Uterus (tissue), 4 donors: Measurements from ENCODE around the gene EPHA2. TPM values are rescaled to one million over a fixed set of nuclear protein-coding genes. Genes with fewer than 3 reads are reported as not detected.

Experiments
- DNase-seq, 2 donors: peaks; one replicate each; pipeline ENCODE4 v3.0.0-alpha.2; 2019 to 2020
- H3K27ac ChIP-seq, 2 donors: fragments of 200-600 bp; sonication (generic); 1 replicate in 1 of 2; 2 replicates in 1 of 2; pipeline ENCODE4 v1.5.1; 2016 to 2018
- H3K27me3 ChIP-seq, 2 donors: fragments of 200-600 bp; sonication (generic); one replicate each; pipeline ENCODE4 v1.5.1; 2018 to 2019; ENCODE audit warnings: control low read depth in 1 of 2
- H3K36me3 ChIP-seq, 2 donors: fragments of 200-600 bp; sonication (generic); one replicate each; pipeline ENCODE4 v1.5.1; 2019; ENCODE audit warnings: control low read depth in 1 of 2
- H3K4me1 ChIP-seq, 2 donors: fragments of 200-600 bp; sonication (generic); one replicate each; pipeline ENCODE4 v1.5.1; 2018 to 2019; ENCODE audit warnings: control low read depth in 1 of 2
- H3K4me3 ChIP-seq, 2 donors: fragments of 200-600 bp; sonication (generic); 1 replicate in 1 of 2; 2 replicates in 1 of 2; pipeline ENCODE4 v1.5.1; 2018 to 2019; ENCODE audit warnings: mild to moderate bottlenecking in 1 of 2
- H3K9me3 ChIP-seq, 2 donors: fragments of 200-600 bp; sonication (generic); one replicate each; pipeline ENCODE4 v1.5.1; 2019; ENCODE audit warnings: control low read depth in 1 of 2
- CTCF ChIP-seq, 4 experiments: fragments of 200-600 bp in 2 of 4; fragments of 450-650 bp in 2 of 4; sonication (generic) in 2 of 4; IDR thresholded peaks; one replicate each; pipeline ENCODE4 v1.5.1; 2016 to 2019; ENCODE audit warnings: antibody characterized with exemption in 4 of 4, mild to moderate bottlenecking in 2 of 4, moderate library complexity in 1 of 4
- POLR2A ChIP-seq, 2 donors: fragments of 450-650 bp; IDR thresholded peaks; one replicate each; pipeline ENCODE4 v1.6.1; 2016; ENCODE audit warnings: antibody characterized with exemption in 2 of 2, mild to moderate bottlenecking in 1 of 2, moderate library complexity in 1 of 2
- intact Hi-C: fragments of 100-400 bp; cut with DNase I; formaldehyde crosslinking; loops from one replicate; pipeline ENCODE4 v1.15.1; 2023; ENCODE audit warnings: low total_unique reads
- total RNA-seq, 4 donors: library from RNA; depleted of rRNA in 3 of 4; stranded (reverse); fragments of >200 nt in 3 of 4; gene quantifications; one replicate each; pipeline versions ENCODE4 v1.1.0 to v1.2.4, GENCODE V29; 2014 to 2023
- donor health status: DM: yes; HTN: yes; CAD: no.

Gene EPHA2
- total RNA-seq, 4 donors from 2014 or later: 2.4 to 32.9 (median 16.3) TPM

- Histone ChIP-seq H3K9me3 (no peaks in the 10 kb centered on the region), H3K36me3 (no peaks in the 10 kb centered on the region), H3K4me1 (peaks cover 6 to 17% of the 10 kb centered on the region in 2 donors), H3K27ac (no peak overlapping the region), H3K4me3 (no peak overlapping the region), H3K27me3 (no peaks in the 10 kb centered on the region)
- TF ChIP-seq POLR2A (IDR thresholded peaks at IDR 0.05) (no peak), CTCF (IDR thresholded peaks at IDR 0.05) (no peak)
- intact Hi-C loops: no loop called here
- DNase-seq: no peak
These were observed 20.4 kb downstream of the EPHA2 start for GRCh38 chr1:16135501-16135900.

- TF ChIP-seq CTCF (IDR thresholded peaks at IDR 0.05) (no peak), POLR2A (IDR thresholded peaks at IDR 0.05) (no peak)
- no peaks in the 10 kb centered on the region for H3K9me3 ChIP-seq
- H3K4me3 ChIP-seq: no peak overlapping the region
- H3K36me3 ChIP-seq: no peaks in the 10 kb centered on the region
- H3K27me3 ChIP-seq: no peaks in the 10 kb centered on the region
- H3K27ac ChIP-seq: no peak overlapping the region
- DNase-seq: no peak
- intact Hi-C loops: no loop called here
- peaks cover 6 to 11% of the 10 kb centered on the region in 2 donors for H3K4me1 ChIP-seq
These were observed 21.0 kb downstream of the EPHA2 start for GRCh38 chr1:16134906-16135305.

GRCh38 chr1:16134066-16134801, 21.6 kb downstream of the EPHA2 start:
- DNase-seq: no peak
- TF ChIP-seq CTCF (IDR thresholded peaks at IDR 0.05): no peak
- no peak for TF ChIP-seq POLR2A (IDR thresholded peaks at IDR 0.05)
- intact Hi-C loops: no loop called here
- H3K36me3 ChIP-seq: no peaks in the 10 kb centered on the region
- no peaks in the 10 kb centered on the region for H3K9me3 ChIP-seq
- no peak overlapping the region for H3K27ac ChIP-seq
- no peaks in the 10 kb centered on the region for H3K27me3 ChIP-seq
- peaks cover 5% of the 10 kb centered on the region in 2 donors for H3K4me1 ChIP-seq
- H3K4me3 ChIP-seq: no peak overlapping the region

- DNase-seq: no peak
- H3K27me3 ChIP-seq: no peaks in the 10 kb centered on the region
- intact Hi-C loops: no loop called here
- no peaks in the 10 kb centered on the region for H3K4me1 ChIP-seq
- no peaks in the 10 kb centered on the region for H3K36me3 ChIP-seq
- TF ChIP-seq CTCF (IDR thresholded peaks at IDR 0.05) (no peak), POLR2A (IDR thresholded peaks at IDR 0.05) (no peak)
- H3K4me3 ChIP-seq: no peak overlapping the region
- no peaks in the 10 kb centered on the region for H3K9me3 ChIP-seq
- no peak overlapping the region for H3K27ac ChIP-seq
These were observed 22.6 kb downstream of the EPHA2 start for GRCh38 chr1:16133007-16133961.

- Histone ChIP-seq H3K27me3 (no peaks in the 10 kb centered on the region), H3K36me3 (no peaks in the 10 kb centered on the region), H3K27ac (no peak overlapping the region), H3K4me3 (no peak overlapping the region), H3K4me1 (no peaks in the 10 kb centered on the region), H3K9me3 (no peaks in the 10 kb centered on the region)
- intact Hi-C loops: no loop called here
- TF ChIP-seq POLR2A (IDR thresholded peaks at IDR 0.05): no peak
- TF ChIP-seq CTCF (IDR thresholded peaks at IDR 0.05): no peak
- DNase-seq: no peak
These were observed 23.5 kb downstream of the EPHA2 start for GRCh38 chr1:16132325-16132785.
